GM12878 (cell line): Measurements from ENCODE around the gene POLE2. TPM values are rescaled to one million over a fixed set of nuclear protein-coding genes. Genes with fewer than 3 reads are reported as not detected.

Experiments
- ATAC-seq: fragments of 200-7000 bp; cut with Tn5 transposase; 3 replicates; pipeline ENCODE4 v1.9.1; 2020; ENCODE audit warnings: mild to moderate bottlenecking, moderate library complexity
- BruUV-seq: library from RNA; stranded (reverse); fragments of 400-500 nt; replicated peaks from 2 replicates; lab custom pipeline; 2021; lab: Mats Ljungman, UMichigan
- CTCF ChIA-PET: fragments of 300-600 bp; sonication (Branson Sonifier 250); formaldehyde crosslinking; extraction: SDS; loops from one replicate; lab custom pipeline; 2021; ENCODE audit warnings: inconsistent platforms; lab: Yijun Ruan, JAX
- POLR2A ChIA-PET: fragments of 350-600 bp; formaldehyde crosslinking; extraction: SDS; loops from one replicate; lab custom pipeline; 2021; ENCODE audit warnings: inconsistent platforms; lab: Charles Lee
- RAD21 ChIA-PET: fragments of 300-600 bp; sonication (Branson Sonifier 250); formaldehyde crosslinking; loops from one replicate; lab custom pipeline; 2023; ENCODE audit warnings: antibody characterized with exemption; ENCODE audit not compliant: unreplicated experiment; lab: Charles Lee
- SMC1A ChIA-PET: fragments of 300-600 bp; sonication (Branson Sonifier 250); formaldehyde crosslinking; loops from one replicate; lab custom pipeline; 2023; ENCODE audit not compliant: unreplicated experiment, uncharacterized antibody; lab: Charles Lee
- DNase-seq: peaks from one replicate; pipeline ENCODE4 v3.0.0-alpha.2; 2011; ENCODE audit warnings: low read depth, low spot score
- FAIRE-seq: peaks from 3 replicates; lab custom pipeline; 2011; peaks lifted over from hg19 to GRCh38; lab: Jason Lieb, UNC
- H2AFZ ChIP-seq: 2 replicates; pipeline ENCODE4 v1.6.0; 2011; ENCODE audit warnings: low read depth, low read length, control low read depth; ENCODE audit not compliant: control insufficient read depth
- H3K27ac ChIP-seq: 2 replicates; pipeline ENCODE4 v1.5.1; 2011; ENCODE audit warnings: control low read depth; ENCODE audit not compliant: control insufficient read depth, insufficient read depth
- H3K27me3 ChIP-seq, 2 experiments: replicated peaks in 1 of 2; 2 replicates each; pipeline versions ENCODE4 v1.6.0 to v1.6.1; 2011; ENCODE audit warnings: low read length in 1 of 2; ENCODE audit not compliant: control insufficient read depth in 2 of 2, insufficient read depth in 2 of 2
- H3K36me3 ChIP-seq, 2 experiments: 2 replicates each; pipeline ENCODE4 v1.5.1; 2011; ENCODE audit warnings: low read length in 1 of 2; ENCODE audit not compliant: control insufficient read depth in 2 of 2, insufficient read depth in 2 of 2
- H3K4me1 ChIP-seq: 2 replicates; pipeline ENCODE4 v1.6.1; 2011; ENCODE audit warnings: mild to moderate bottlenecking, low read length, moderate library complexity, mixed read lengths; ENCODE audit not compliant: control insufficient read depth, insufficient read depth
- H3K4me2 ChIP-seq: 2 replicates; pipeline ENCODE4 v1.6.0; 2011; ENCODE audit warnings: control low read depth; ENCODE audit not compliant: control insufficient read depth, insufficient read depth
- H3K4me3 ChIP-seq: fragments of 200-600 bp; sonication (generic); 2 replicates; pipeline ENCODE4 v1.5.1; 2016
- H3K79me2 ChIP-seq: 2 replicates; pipeline ENCODE4 v1.6.0; 2011; ENCODE audit warnings: low read length; ENCODE audit not compliant: control insufficient read depth, insufficient read depth
- H3K9ac ChIP-seq: 2 replicates; pipeline ENCODE4 v1.8.0; 2011; ENCODE audit warnings: low read length, control low read depth, mixed read lengths; ENCODE audit not compliant: control insufficient read depth, insufficient read depth
- H3K9me3 ChIP-seq: replicated peaks from 3 replicates; pipeline ENCODE4 v1.5.1; 2011; ENCODE audit warnings: mild to moderate bottlenecking, low read length; ENCODE audit not compliant: control insufficient read depth, insufficient read depth
- H4K20me1 ChIP-seq: 2 replicates; pipeline ENCODE4 v1.6.0; 2011; ENCODE audit not compliant: control insufficient read depth, insufficient read depth
- CBX5 ChIP-seq: sonication (generic); IDR thresholded peaks from 2 replicates; pipeline ENCODE4 v1.6.1; 2016; ENCODE audit warnings: low read depth, moderate library complexity, mild to moderate bottlenecking, inconsistent platforms
- CREM ChIP-seq: IDR thresholded peaks from 2 replicates; pipeline ENCODE4 v1.6.1; 2014; ENCODE audit warnings: antibody characterized with exemption, low read depth
- FOS ChIP-seq: IDR thresholded peaks from 3 replicates; pipeline ENCODE4 v1.6.1; 2011; ENCODE audit warnings: borderline replicate concordance; ENCODE audit not compliant: insufficient read length; ENCODE audit errors: extremely low read depth
- HDAC2 ChIP-seq: fragments of 200-600 bp; sonication (generic); IDR thresholded peaks from 2 replicates; pipeline ENCODE4 v1.6.1; 2017
- PML ChIP-seq: IDR thresholded peaks from 2 replicates; pipeline ENCODE4 v1.6.1; 2012; ENCODE audit warnings: low read length, inconsistent platforms
- RFX5 ChIP-seq: IDR thresholded peaks from 2 replicates; pipeline ENCODE4 v1.6.1; 2011; ENCODE audit warnings: low read depth, low read length, improper control_type of control experiment
- SUPT20H ChIP-seq: IDR thresholded peaks from 2 replicates; pipeline ENCODE4 v1.6.1; 2011; ENCODE audit warnings: low read depth, mild to moderate bottlenecking, low read length, moderate library complexity, borderline replicate concordance; ENCODE audit not compliant: control insufficient read depth
- TBL1XR1 ChIP-seq: IDR thresholded peaks from 2 replicates; pipeline ENCODE4 v1.6.1; 2012; ENCODE audit warnings: low read depth, low read length, improper control_type of control experiment
- ZNF384 ChIP-seq: IDR thresholded peaks from 2 replicates; pipeline ENCODE4 v1.6.1; 2012; ENCODE audit warnings: low read depth, mild to moderate bottlenecking, low read length, improper control_type of control experiment, borderline replicate concordance
- WGBS: methylation state at CpG from one replicate; pipeline ENCODE4 v1.1.6; 2016; ENCODE audit warnings: low lambda C conversion rate; ENCODE audit not compliant: insufficient replicate concordance, insufficient coverage; ENCODE audit errors: missing lambda C conversion rate; 5-methylcytosine and 5-hydroxymethylcytosine counted together
- in situ Hi-C: fragments of 300-500 bp; cut with MboI; formaldehyde crosslinking; loops from 9 replicates; pipeline ENCODE4 v1.14.3; 2018; ENCODE audit warnings: mixed read lengths
- intact Hi-C: fragments of 100-400 bp; cut with micrococcal nuclease; formaldehyde crosslinking; loops from one replicate; pipeline ENCODE4 v1.14.2; 2022; ENCODE audit not compliant: unreplicated experiment
- polyA plus RNA-seq, 11 experiments: library from polyadenylated mRNA; depleted of rRNA in 4 of 11; unstranded in 6 of 11; stranded (reverse) in 5 of 11; fragments of >200 nt; fragmentation: Nextera tagmentation in 4 of 11; fragmentation: Illumina TruSeq in 1 of 11; extraction: Ambion mirVana in 4 of 11; extraction: Trizol in 1 of 11; gene quantifications; 1 replicate in 1 of 11; 2 replicates in 10 of 11; pipeline versions ENCODE4 v1.2.1 to v1.2.3, GENCODE V29; 2011 to 2016; ENCODE audit warnings: inconsistent platforms in 2 of 11, missing spikeins in 2 of 11, low read depth in 1 of 11
- total RNA-seq, 4 experiments: library from RNA; depleted of rRNA in 3 of 4; stranded (reverse); fragments of >200 nt in 3 of 4; fragmentation: Illumina TruSeq in 1 of 4; extraction: Trizol in 1 of 4; gene quantifications; 2 replicates each; pipeline versions ENCODE4 v1.2.1 to v1.2.3, GENCODE V29; 2013 to 2021
- TF ChIP-seq, protein P1 (sequence below): fragments of 450-650 bp; conservative IDR thresholded peaks from 2 replicates; pipeline ENCODE4 v1.6.1; 2017; ENCODE audit warnings: mild to moderate bottlenecking, moderate library complexity
- TF ChIP-seq, protein P2 (sequence below): fragments of 450-650 bp; IDR thresholded peaks from 2 replicates; pipeline ENCODE4 v1.6.1; 2018; ENCODE audit warnings: mild to moderate bottlenecking, low read depth, moderate library complexity; ENCODE audit not compliant: partially characterized antibody

POLE2 gene
- total and polyA plus RNA-seq, 10 of the 15 experiments (the other 5 are each of a cell fraction or from before 2014, with no cell fraction given) = 22.0 to 45.6 (median 38.8) TPM

DNA sequence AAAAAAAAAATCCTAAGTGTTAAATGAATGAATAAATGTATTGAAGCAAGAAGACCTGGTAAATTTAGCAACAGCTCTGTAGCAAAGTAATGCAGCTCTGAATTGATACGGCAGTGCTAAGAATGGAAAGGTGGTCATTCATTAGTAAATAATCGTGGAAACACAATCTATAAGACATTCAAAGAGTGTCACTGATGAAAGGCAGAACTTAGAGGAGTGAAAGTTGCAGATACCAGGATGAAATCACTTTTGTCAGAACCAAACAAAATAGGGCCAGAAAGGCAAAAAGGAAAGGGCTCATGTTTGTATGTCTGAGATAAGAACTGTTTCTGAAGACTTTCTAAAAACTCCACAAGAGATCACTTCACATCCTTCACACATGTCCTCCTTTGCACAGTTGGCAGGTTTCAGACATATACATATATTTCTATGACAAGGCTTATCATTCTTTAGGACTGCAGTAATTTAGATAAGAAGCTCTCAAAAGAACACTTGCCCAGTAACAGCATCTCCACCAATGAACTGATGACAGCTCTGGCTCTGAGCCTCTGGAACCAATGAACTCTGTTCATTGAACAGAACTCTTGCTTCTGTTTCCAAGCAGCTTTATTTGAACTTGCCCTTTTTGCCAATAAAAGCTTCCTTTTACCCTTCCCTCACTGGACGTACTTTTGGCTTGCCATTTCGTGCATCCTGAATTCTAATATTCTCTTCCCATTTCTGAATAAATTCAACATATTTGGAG, 93.5 kb downstream of the POLE2 start:
- Histone ChIP-seq H4K20me1 (no peaks in the 10 kb centered on the region), H3K4me2 (peak overlapping the region; percentile 72)
- FAIRE-seq = peak; percentile 64

More for the DNA sequence above, 93.5 kb downstream of the POLE2 start:
- no peaks in the 10 kb centered on the region for H3K9me3 ChIP-seq
- WGBS = 3% methylated on average over 4 of the region's 4 CpGs
- DNase-seq (peak; percentile 34), ATAC-seq (peak; percentile 25)
- intact Hi-C loops = no loop called here
- peaks cover 25% of the 10 kb centered on the region for H3K79me2 ChIP-seq
- no TSS peak for BruUV-seq
- H3K9ac ChIP-seq = peak overlapping the region; percentile 61
- H3K27ac ChIP-seq = peak overlapping the region; percentile 85
- in situ Hi-C loops = no loop called here
- ChIA-PET CTCF (interaction anchor here (0.6 to 6.1 kb wide), 9 partner anchors 8 to 271 kb away, joined by 3 to 75 read pairs (median 3); partner anchors contain the start of genes KLHDC2, MGAT2 and RPS29), POLR2A (interaction anchor here (0.6 to 6.7 kb wide), 8 partner anchors 8 to 227 kb away, joined by 3 to 73 read pairs (median 7); partner anchors contain the start of genes KLHDC2, MGAT2, RPL36AL and RPS29), SMC1A (interaction anchor here (0.5 to 2.3 kb wide), 15 partner anchors 8 to 977 kb away, joined by 3 to 12 read pairs (median 4); partner anchors contain the start of genes NEMF, RPL36AL and RPS29), RAD21 (interaction anchor here (0.6 to 4.0 kb wide), 9 partner anchors 8 to 133 kb away, joined by 3 to 27 read pairs (median 6); partner anchors contain the start of genes MGAT2, POLE2, RPL36AL and RPS29)
- no peaks in the 10 kb centered on the region for H3K36me3 ChIP-seq
- no peaks in the 10 kb centered on the region for H3K27me3 ChIP-seq
- H3K4me3 ChIP-seq = peak overlapping the region; percentile 50
- TF ChIP-seq, protein P1, sequence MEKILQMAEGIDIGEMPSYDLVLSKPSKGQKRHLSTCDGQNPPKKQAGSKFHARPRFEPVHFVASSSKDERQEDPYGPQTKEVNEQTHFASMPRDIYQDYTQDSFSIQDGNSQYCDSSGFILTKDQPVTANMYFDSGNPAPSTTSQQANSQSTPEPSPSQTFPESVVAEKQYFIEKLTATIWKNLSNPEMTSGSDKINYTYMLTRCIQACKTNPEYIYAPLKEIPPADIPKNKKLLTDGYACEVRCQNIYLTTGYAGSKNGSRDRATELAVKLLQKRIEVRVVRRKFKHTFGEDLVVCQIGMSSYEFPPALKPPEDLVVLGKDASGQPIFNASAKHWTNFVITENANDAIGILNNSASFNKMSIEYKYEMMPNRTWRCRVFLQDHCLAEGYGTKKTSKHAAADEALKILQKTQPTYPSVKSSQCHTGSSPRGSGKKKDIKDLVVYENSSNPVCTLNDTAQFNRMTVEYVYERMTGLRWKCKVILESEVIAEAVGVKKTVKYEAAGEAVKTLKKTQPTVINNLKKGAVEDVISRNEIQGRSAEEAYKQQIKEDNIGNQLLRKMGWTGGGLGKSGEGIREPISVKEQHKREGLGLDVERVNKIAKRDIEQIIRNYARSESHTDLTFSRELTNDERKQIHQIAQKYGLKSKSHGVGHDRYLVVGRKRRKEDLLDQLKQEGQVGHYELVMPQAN = no peak
- TF ChIP-seq HDAC2 (no peak), ZNF384 (no peak), SUPT20H (no peak), TBL1XR1 (no peak), CREM (no peak), FOS (no peak), RFX5 (peak; percentile 93), PML (0 out of 2 replicates have a peak, but pooled peaks have one; percentile 27), CBX5 (no peak)
- TF ChIP-seq, protein P2, sequence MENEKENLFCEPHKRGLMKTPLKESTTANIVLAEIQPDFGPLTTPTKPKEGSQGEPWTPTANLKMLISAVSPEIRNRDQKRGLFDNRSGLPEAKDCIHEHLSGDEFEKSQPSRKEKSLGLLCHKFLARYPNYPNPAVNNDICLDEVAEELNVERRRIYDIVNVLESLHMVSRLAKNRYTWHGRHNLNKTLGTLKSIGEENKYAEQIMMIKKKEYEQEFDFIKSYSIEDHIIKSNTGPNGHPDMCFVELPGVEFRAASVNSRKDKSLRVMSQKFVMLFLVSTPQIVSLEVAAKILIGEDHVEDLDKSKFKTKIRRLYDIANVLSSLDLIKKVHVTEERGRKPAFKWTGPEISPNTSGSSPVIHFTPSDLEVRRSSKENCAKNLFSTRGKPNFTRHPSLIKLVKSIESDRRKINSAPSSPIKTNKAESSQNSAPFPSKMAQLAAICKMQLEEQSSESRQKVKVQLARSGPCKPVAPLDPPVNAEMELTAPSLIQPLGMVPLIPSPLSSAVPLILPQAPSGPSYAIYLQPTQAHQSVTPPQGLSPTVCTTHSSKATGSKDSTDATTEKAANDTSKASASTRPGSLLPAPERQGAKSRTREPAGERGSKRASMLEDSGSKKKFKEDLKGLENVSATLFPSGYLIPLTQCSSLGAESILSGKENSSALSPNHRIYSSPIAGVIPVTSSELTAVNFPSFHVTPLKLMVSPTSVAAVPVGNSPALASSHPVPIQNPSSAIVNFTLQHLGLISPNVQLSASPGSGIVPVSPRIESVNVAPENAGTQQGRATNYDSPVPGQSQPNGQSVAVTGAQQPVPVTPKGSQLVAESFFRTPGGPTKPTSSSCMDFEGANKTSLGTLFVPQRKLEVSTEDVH = no peak
- peaks cover 17% of the 10 kb centered on the region for H3K4me1 ChIP-seq
- H2AFZ ChIP-seq = peak overlapping the region; percentile 79
